Stimulated activated CD8-positive, alpha-beta memory T cell treated with anti-CD3 and anti-CD28 coated beads, Interleukin-15, amount 100 ng/mL, for 48 hours (primary cell): ENCODE results near the gene MYO7A.

Experiments
- DNase-seq, 2 donors: peaks; one replicate each; pipeline ENCODE4 v3.0.0-alpha.2; 2020; ENCODE audit warnings: low read depth in 2 of 2

The MYO7A gene

GRCh38 chr11:77111946-77112345, 16.1 kb upstream of the MYO7A start:
- no peak for DNase-seq

- no peak for DNase-seq
Measured at GRCh38 chr11:77112641-77113381, 15.2 kb upstream of the MYO7A start.

GRCh38 chr11:77113382-77114088, 14.5 kb upstream of the MYO7A start:
- DNase-seq = no peak

- DNase-seq = no peak
Measured at GRCh38 chr11:77114089-77114463, 14.0 kb upstream of the MYO7A start.

GRCh38 chr11:77115181-77115611, 12.8 kb upstream of the MYO7A start:
- no peak for DNase-seq

- DNase-seq = no peak
Measured at GRCh38 chr11:77115956-77116355, 12.1 kb upstream of the MYO7A start.

GRCh38 chr11:77117492-77117891, 10.6 kb upstream of the MYO7A start:
- no peak for DNase-seq

- no peak for DNase-seq
Measured at GRCh38 chr11:77118086-77118485, 10.0 kb upstream of the MYO7A start.

- no peak for DNase-seq
Measured at GRCh38 chr11:77118971-77119370, 9.1 kb upstream of the MYO7A start.

- no peak for DNase-seq
Measured at GRCh38 chr11:77119531-77119936, 8.5 kb upstream of the MYO7A start.

GRCh38 chr11:77120571-77120970, 7.5 kb upstream of the MYO7A start:
- no peak for DNase-seq

GRCh38 chr11:77121096-77121640, 6.9 kb upstream of the MYO7A start:
- DNase-seq = no peak

GRCh38 chr11:77121876-77122575, 6.0 kb upstream of the MYO7A start:
- DNase-seq = no peak

GRCh38 chr11:77122576-77123212, 5.4 kb upstream of the MYO7A start:
- no peak for DNase-seq

GRCh38 chr11:77123591-77123990, 4.5 kb upstream of the MYO7A start:
- DNase-seq = no peak

- no peak for DNase-seq
Measured at GRCh38 chr11:77124041-77124440, 4.0 kb upstream of the MYO7A start.

- DNase-seq = no peak
Measured at GRCh38 chr11:77124488-77124887, 3.6 kb upstream of the MYO7A start.

- no peak for DNase-seq
Measured at GRCh38 chr11:77125191-77125590, 2.9 kb upstream of the MYO7A start.

- no peak for DNase-seq
Measured at GRCh38 chr11:77125695-77126094, 2.4 kb upstream of the MYO7A start.

GRCh38 chr11:77126156-77126775, 1.8 kb upstream of the MYO7A start:
- DNase-seq = no peak

- no peak for DNase-seq
Measured at GRCh38 chr11:77126861-77127234, 1.2 kb upstream of the MYO7A start.
